ENCODE measurements around the gene FZD1. TPM values are rescaled to one million over a fixed set of nuclear protein-coding genes. Genes with fewer than 3 reads are reported as not detected.

The FZD1 gene
- total and polyA plus RNA-seq, 10 of the 15 experiments (the other 5 are each of a cell fraction or from before 2014, with no cell fraction given): 0.07 to 0.56 (median 0.18) TPM

DNA sequence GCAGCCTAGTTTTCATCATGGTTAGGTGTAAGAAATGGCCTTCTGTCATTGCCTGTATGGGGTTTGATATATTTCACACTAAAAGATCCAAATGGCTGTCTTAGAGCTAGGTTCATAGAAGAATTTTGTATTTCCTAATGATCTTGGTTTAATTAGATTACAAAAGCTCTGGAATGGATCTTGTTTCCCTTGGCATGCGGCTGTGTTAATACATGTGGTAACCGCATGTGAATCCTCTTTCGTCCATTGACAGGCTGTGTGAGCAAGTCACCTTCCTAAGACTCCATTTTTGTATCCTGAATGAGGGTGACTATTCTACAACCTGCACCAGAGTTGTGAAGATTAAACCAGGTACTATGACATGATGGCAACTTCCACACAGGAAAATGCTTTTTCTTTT, 12.4 kb upstream of the FZD1 start:
- intact Hi-C loops (cut with micrococcal nuclease; ENCODE audit: unreplicated experiment): no loop called here
- no peak for DNase-seq (ENCODE audit: low read depth, low spot score)
- no peaks in the 10 kb centered on the region for H3K4me1 ChIP-seq (ENCODE audit: control insufficient read depth, insufficient read depth, low read length)
- no peak overlapping the region for H3K27ac ChIP-seq (ENCODE audit: control insufficient read depth, insufficient read depth)
- ChIA-PET RAD21 (ENCODE audit: unreplicated experiment) (no interaction called here), CTCF (no interaction called here), POLR2A (no interaction called here), SMC1A (ENCODE audit: uncharacterized antibody, unreplicated experiment) (no interaction called here)
- H3K36me3 ChIP-seq (ENCODE audit: control insufficient read depth in 2 of 2, insufficient read depth in 2 of 2, low read length in 1 of 2): no peaks in the 10 kb centered on the region
- H4K20me1 ChIP-seq (ENCODE audit: control insufficient read depth, insufficient read depth): no peaks in the 10 kb centered on the region
- BruUV-seq (replicated peaks): no TSS peak
- in situ Hi-C loops (cut with MboI): loop anchor here (25.0 kb wide), 1 partner anchor 565 kb away; no protein-coding TSS in a partner anchor
- no peak overlapping the region for H3K4me2 ChIP-seq (ENCODE audit: control insufficient read depth, insufficient read depth)
- no peaks in the 10 kb centered on the region for H3K9me3 ChIP-seq (replicated peaks; ENCODE audit: control insufficient read depth, insufficient read depth, low read length)
- ATAC-seq: no peak
- WGBS (ENCODE audit: insufficient coverage, insufficient replicate concordance, low lambda C conversion rate, missing lambda C conversion rate): 69% methylated on average over 3 of the region's 3 CpGs
- no peaks in the 10 kb centered on the region for H3K27me3 ChIP-seq (replicated peaks in 1 of 2; ENCODE audit: control insufficient read depth in 2 of 2, insufficient read depth in 2 of 2, low read length in 1 of 2)
- H3K9ac ChIP-seq (ENCODE audit: control insufficient read depth, insufficient read depth, low read length): no peak overlapping the region
- FAIRE-seq: no peak
- H3K4me3 ChIP-seq: no peak overlapping the region
- TF ChIP-seq CBX3 (IDR thresholded peaks at IDR 0.05; ENCODE audit: borderline replicate concordance, low read depth) (no peak), CEBPB (IDR thresholded peaks at IDR 0.05; ENCODE audit: borderline replicate concordance in 1 of 2, low read depth in 2 of 2, low read length in 2 of 2) (no peak), PAX8 (IDR thresholded peaks at IDR 0.05) (no peak), CHD2 (IDR thresholded peaks at IDR 0.05; ENCODE audit: borderline replicate concordance, low read depth, low read length) (no peak), NR2F1 (conservative IDR thresholded peaks at IDR 0.05) (no peak), RFX5 (IDR thresholded peaks at IDR 0.05; ENCODE audit: low read depth, low read length) (no peak), FOS (IDR thresholded peaks at IDR 0.05; ENCODE audit: borderline replicate concordance, extremely low read depth, insufficient read length) (no peak), TCF3 (IDR thresholded peaks at IDR 0.05; ENCODE audit: borderline replicate concordance, insufficient read depth, low read depth, low read length) (no peak), MTA3 (IDR thresholded peaks at IDR 0.05; ENCODE audit: borderline replicate concordance, low read length) (no peak)
- TF ChIP-seq, protein P1, sequence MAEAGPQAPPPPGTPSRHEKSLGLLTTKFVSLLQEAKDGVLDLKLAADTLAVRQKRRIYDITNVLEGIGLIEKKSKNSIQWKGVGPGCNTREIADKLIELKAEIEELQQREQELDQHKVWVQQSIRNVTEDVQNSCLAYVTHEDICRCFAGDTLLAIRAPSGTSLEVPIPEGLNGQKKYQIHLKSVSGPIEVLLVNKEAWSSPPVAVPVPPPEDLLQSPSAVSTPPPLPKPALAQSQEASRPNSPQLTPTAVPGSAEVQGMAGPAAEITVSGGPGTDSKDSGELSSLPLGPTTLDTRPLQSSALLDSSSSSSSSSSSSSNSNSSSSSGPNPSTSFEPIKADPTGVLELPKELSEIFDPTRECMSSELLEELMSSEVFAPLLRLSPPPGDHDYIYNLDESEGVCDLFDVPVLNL (IDR thresholded peaks at IDR 0.05; ENCODE audit: low read depth, low read length): no peak
- TF ChIP-seq, protein P2, sequence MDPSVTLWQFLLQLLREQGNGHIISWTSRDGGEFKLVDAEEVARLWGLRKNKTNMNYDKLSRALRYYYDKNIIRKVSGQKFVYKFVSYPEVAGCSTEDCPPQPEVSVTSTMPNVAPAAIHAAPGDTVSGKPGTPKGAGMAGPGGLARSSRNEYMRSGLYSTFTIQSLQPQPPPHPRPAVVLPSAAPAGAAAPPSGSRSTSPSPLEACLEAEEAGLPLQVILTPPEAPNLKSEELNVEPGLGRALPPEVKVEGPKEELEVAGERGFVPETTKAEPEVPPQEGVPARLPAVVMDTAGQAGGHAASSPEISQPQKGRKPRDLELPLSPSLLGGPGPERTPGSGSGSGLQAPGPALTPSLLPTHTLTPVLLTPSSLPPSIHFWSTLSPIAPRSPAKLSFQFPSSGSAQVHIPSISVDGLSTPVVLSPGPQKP (IDR thresholded peaks at IDR 0.05; ENCODE audit: low read depth, low read length): no peak
- TF ChIP-seq, protein P3, sequence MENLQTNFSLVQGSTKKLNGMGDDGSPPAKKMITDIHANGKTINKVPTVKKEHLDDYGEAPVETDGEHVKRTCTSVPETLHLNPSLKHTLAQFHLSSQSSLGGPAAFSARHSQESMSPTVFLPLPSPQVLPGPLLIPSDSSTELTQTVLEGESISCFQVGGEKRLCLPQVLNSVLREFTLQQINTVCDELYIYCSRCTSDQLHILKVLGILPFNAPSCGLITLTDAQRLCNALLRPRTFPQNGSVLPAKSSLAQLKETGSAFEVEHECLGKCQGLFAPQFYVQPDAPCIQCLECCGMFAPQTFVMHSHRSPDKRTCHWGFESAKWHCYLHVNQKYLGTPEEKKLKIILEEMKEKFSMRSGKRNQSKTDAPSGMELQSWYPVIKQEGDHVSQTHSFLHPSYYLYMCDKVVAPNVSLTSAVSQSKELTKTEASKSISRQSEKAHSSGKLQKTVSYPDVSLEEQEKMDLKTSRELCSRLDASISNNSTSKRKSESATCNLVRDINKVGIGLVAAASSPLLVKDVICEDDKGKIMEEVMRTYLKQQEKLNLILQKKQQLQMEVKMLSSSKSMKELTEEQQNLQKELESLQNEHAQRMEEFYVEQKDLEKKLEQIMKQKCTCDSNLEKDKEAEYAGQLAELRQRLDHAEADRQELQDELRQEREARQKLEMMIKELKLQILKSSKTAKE (IDR thresholded peaks at IDR 0.05; ENCODE audit: low read depth, poor library complexity, severe bottlenecking): no peak
- TF ChIP-seq, protein P4, sequence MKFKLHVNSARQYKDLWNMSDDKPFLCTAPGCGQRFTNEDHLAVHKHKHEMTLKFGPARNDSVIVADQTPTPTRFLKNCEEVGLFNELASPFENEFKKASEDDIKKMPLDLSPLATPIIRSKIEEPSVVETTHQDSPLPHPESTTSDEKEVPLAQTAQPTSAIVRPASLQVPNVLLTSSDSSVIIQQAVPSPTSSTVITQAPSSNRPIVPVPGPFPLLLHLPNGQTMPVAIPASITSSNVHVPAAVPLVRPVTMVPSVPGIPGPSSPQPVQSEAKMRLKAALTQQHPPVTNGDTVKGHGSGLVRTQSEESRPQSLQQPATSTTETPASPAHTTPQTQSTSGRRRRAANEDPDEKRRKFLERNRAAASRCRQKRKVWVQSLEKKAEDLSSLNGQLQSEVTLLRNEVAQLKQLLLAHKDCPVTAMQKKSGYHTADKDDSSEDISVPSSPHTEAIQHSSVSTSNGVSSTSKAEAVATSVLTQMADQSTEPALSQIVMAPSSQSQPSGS (IDR thresholded peaks at IDR 0.05; ENCODE audit: low read length): no peak
- TF ChIP-seq, protein P5, sequence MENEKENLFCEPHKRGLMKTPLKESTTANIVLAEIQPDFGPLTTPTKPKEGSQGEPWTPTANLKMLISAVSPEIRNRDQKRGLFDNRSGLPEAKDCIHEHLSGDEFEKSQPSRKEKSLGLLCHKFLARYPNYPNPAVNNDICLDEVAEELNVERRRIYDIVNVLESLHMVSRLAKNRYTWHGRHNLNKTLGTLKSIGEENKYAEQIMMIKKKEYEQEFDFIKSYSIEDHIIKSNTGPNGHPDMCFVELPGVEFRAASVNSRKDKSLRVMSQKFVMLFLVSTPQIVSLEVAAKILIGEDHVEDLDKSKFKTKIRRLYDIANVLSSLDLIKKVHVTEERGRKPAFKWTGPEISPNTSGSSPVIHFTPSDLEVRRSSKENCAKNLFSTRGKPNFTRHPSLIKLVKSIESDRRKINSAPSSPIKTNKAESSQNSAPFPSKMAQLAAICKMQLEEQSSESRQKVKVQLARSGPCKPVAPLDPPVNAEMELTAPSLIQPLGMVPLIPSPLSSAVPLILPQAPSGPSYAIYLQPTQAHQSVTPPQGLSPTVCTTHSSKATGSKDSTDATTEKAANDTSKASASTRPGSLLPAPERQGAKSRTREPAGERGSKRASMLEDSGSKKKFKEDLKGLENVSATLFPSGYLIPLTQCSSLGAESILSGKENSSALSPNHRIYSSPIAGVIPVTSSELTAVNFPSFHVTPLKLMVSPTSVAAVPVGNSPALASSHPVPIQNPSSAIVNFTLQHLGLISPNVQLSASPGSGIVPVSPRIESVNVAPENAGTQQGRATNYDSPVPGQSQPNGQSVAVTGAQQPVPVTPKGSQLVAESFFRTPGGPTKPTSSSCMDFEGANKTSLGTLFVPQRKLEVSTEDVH (IDR thresholded peaks at IDR 0.05; ENCODE audit: low read depth, partially characterized antibody): no peak
- H2AFZ ChIP-seq (ENCODE audit: control insufficient read depth, low read depth, low read length): no peak overlapping the region
- H3K79me2 ChIP-seq (ENCODE audit: control insufficient read depth, insufficient read depth, low read length): no peaks in the 10 kb centered on the region
